Measurements from ENCODE around the gene KRTCAP2. TPM values are rescaled to one million over a fixed set of nuclear protein-coding genes. Genes with fewer than 3 reads are reported as not detected.

KRTCAP2 gene
- polyA plus RNA-seq, 1 of the 3 experiments (the other 2 are of a cell fraction), result 238 TPM

GRCh38 chr1:155186067-155186793 is 13.1 kb upstream of the KRTCAP2 start:
- ChIA-PET CTCF (interaction anchor here (0.6 to 5.4 kb wide), 7 partner anchors 8 to 109 kb away, joined by 3 to 60 read pairs (median 4); partner anchors contain the start of genes KRTCAP2 and TRIM46), POLR2A (interaction anchor here (0.6 to 2.0 kb wide), 3 partner anchors 8 to 11 kb away, joined by 3 to 19 read pairs (median 3); no protein-coding TSS in a partner anchor)
- H3K9ac ChIP-seq, result no peak overlapping the region
- no peaks in the 10 kb centered on the region for H3K79me2 ChIP-seq (ENCODE audit: insufficient read depth)
- peaks cover 4% of the 10 kb centered on the region for H3F3A ChIP-seq (replicated peaks; ENCODE audit: insufficient read depth)
- peaks cover 0 to 14% of the 10 kb centered on the region in 2 experiments for H3K36me3 ChIP-seq (replicated peaks in 1 of 2; ENCODE audit: control insufficient read depth in 1 of 2, insufficient read depth in 2 of 2, low read length in 1 of 2)
- H3K9me2 ChIP-seq, result no peaks in the 10 kb centered on the region
- no peak for DNase-seq
- H3K4me1 ChIP-seq (ENCODE audit: control insufficient read depth in 1 of 2, insufficient read depth in 2 of 2, low read depth in 1 of 2, low read length in 1 of 2), result peaks cover 0 to 25% of the 10 kb centered on the region in 2 experiments; a peak in 1 of 4 replicates
- no peak overlapping the region for H3K4me2 ChIP-seq
- no peak overlapping the region; a peak in 1 of 4 replicates for H3K27ac ChIP-seq (ENCODE audit: low read depth in 2 of 2, low read length in 1 of 2)
- no peaks in the 10 kb centered on the region for H3K9me3 ChIP-seq
- TF ChIP-seq RFX5 (IDR thresholded peaks at IDR 0.05; ENCODE audit: low read length), result no peak
- no peak for TF ChIP-seq ZBTB33 (IDR thresholded peaks at IDR 0.05; ENCODE audit: borderline replicate concordance, low read depth)
- TF ChIP-seq PBX3 (IDR thresholded peaks at IDR 0.05), result no peak
- TF ChIP-seq RXRA (IDR thresholded peaks at IDR 0.05; ENCODE audit: borderline replicate concordance, low read depth), result no peak
- no peaks in the 10 kb centered on the region for H4K20me1 ChIP-seq (ENCODE audit: insufficient read depth)
- 82% methylated on average over 5 of the region's 8 CpGs for WGBS (ENCODE audit: low lambda C conversion rate)
- no peak overlapping the region for H3K4me3 ChIP-seq (ENCODE audit: low read depth in 2 of 2, low read length in 1 of 2)
- no peak overlapping the region for H2AFZ ChIP-seq (ENCODE audit: low read depth)
- H3K27me3 ChIP-seq (ENCODE audit: insufficient read depth), result no peaks in the 10 kb centered on the region

GRCh38 chr1:155185783-155186066 is 12.6 kb upstream of the KRTCAP2 start:
- no peaks in the 10 kb centered on the region for H3K79me2 ChIP-seq (ENCODE audit: insufficient read depth)
- H3K27ac ChIP-seq (ENCODE audit: low read depth in 2 of 2, low read length in 1 of 2), result peak overlapping the region in 1 of 2 experiments; percentile 62; a peak in 1 of 4 replicates
- H3K9ac ChIP-seq, result no peak overlapping the region
- DNase-seq, result no peak
- no peaks in the 10 kb centered on the region for H3K27me3 ChIP-seq (ENCODE audit: insufficient read depth)
- no peak overlapping the region for H2AFZ ChIP-seq (ENCODE audit: low read depth)
- no peaks in the 10 kb centered on the region for H4K20me1 ChIP-seq (ENCODE audit: insufficient read depth)
- H3K4me3 ChIP-seq (ENCODE audit: low read depth in 2 of 2, low read length in 1 of 2), result no peak overlapping the region
- peaks cover 4% of the 10 kb centered on the region for H3F3A ChIP-seq (replicated peaks; ENCODE audit: insufficient read depth)
- H3K4me1 ChIP-seq (ENCODE audit: control insufficient read depth in 1 of 2, insufficient read depth in 2 of 2, low read depth in 1 of 2, low read length in 1 of 2), result peaks cover 0 to 25% of the 10 kb centered on the region in 2 experiments; a peak in 1 of 4 replicates
- ChIA-PET CTCF (interaction anchor here (0.9 to 5.4 kb wide), 7 partner anchors 8 to 56 kb away, joined by 3 to 60 read pairs (median 4); partner anchors contain the start of genes KRTCAP2 and TRIM46), POLR2A (interaction anchor here (0.6 to 2.0 kb wide), 2 partner anchors 8 to 11 kb away, joined by 3 to 19 read pairs; no protein-coding TSS in a partner anchor)
- 80% methylated on average over 5 of the region's 6 CpGs for WGBS (ENCODE audit: low lambda C conversion rate)
- peaks cover 1 to 17% of the 10 kb centered on the region in 2 experiments for H3K36me3 ChIP-seq (replicated peaks in 1 of 2; ENCODE audit: control insufficient read depth in 1 of 2, insufficient read depth in 2 of 2, low read length in 1 of 2)
- H3K9me3 ChIP-seq, result no peaks in the 10 kb centered on the region
- no peaks in the 10 kb centered on the region for H3K9me2 ChIP-seq
- H3K4me2 ChIP-seq, result no peak overlapping the region
- TF ChIP-seq GABPA (IDR thresholded peaks at IDR 0.05; ENCODE audit: low read depth), result no peak
- TF ChIP-seq MAX (IDR thresholded peaks at IDR 0.05; ENCODE audit: low read depth), result no peak
- no peak for TF ChIP-seq RFX5 (IDR thresholded peaks at IDR 0.05; ENCODE audit: low read length)
- no peak for TF ChIP-seq TEAD4 (IDR thresholded peaks at IDR 0.05; ENCODE audit: borderline replicate concordance, insufficient read depth)
- no peak for TF ChIP-seq PBX3 (IDR thresholded peaks at IDR 0.05)
- no peak for TF ChIP-seq USF1 (IDR thresholded peaks at IDR 0.05; ENCODE audit: borderline replicate concordance, low read depth)
- no peak for TF ChIP-seq SIN3A (IDR thresholded peaks at IDR 0.05; ENCODE audit: borderline replicate concordance, low read depth, low read length)
- no peak for TF ChIP-seq IRF3 (IDR thresholded peaks at IDR 0.05; ENCODE audit: low read depth, low read length)
- no peak for TF ChIP-seq FOSL2 (IDR thresholded peaks at IDR 0.05; ENCODE audit: borderline replicate concordance, low read depth)
- no peak for TF ChIP-seq NRF1 (IDR thresholded peaks at IDR 0.05; ENCODE audit: low read depth, low read length)
- TF ChIP-seq YY1 (IDR thresholded peaks at IDR 0.05; ENCODE audit: low read depth), result no peak
- TF ChIP-seq ZBTB33 (IDR thresholded peaks at IDR 0.05; ENCODE audit: borderline replicate concordance, low read depth), result no peak
- TF ChIP-seq POLR2AphosphoS5 (IDR thresholded peaks at IDR 0.05; ENCODE audit: low read depth, low read length), result no peak
